Measurements from ENCODE around the gene FAM13B.

FAM13B gene

DNA sequence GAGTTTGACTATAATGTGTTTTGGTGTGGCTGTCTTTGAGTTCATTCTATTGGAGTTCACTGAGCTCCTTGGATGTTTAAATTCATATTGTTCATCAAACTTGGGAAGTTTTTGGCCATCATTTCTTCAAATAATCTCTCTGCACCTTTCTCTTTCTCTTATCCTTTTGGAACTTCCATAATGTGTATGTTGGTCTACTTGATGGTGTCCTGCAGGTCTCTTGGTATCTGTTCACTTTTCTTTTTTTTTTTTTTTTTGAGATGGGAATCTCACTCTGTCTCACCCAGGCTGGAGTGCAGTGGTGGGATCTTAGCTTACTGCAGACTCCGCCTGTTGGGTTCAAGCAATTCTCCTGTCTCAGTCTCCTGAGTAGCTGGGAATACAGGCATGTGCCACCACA, 116.0 kb downstream of the FAM13B start:
- H3K27ac ChIP-seq (ENCODE audit: insufficient read depth, low read length, poor library complexity, severe bottlenecking), result no peak overlapping the region
- no peaks in the 10 kb centered on the region for H3K4me1 ChIP-seq (ENCODE audit: control insufficient read depth, insufficient read depth, low read length, poor library complexity, severe bottlenecking)
- DNase-seq, result no peak
- H3K27me3 ChIP-seq (replicated peaks; ENCODE audit: control insufficient read depth, insufficient read depth, low read length, poor library complexity, severe bottlenecking), result no peaks in the 10 kb centered on the region
- H3K36me3 ChIP-seq (ENCODE audit: control insufficient read depth, insufficient read depth, low read length), result no peaks in the 10 kb centered on the region
- H3K4me3 ChIP-seq (ENCODE audit: insufficient read depth, low read depth, low read length, poor library complexity, severe bottlenecking), result no peak overlapping the region
- H3K9me3 ChIP-seq (ENCODE audit: control insufficient read depth, low read length), result peaks cover 9% of the 10 kb centered on the region

DNA sequence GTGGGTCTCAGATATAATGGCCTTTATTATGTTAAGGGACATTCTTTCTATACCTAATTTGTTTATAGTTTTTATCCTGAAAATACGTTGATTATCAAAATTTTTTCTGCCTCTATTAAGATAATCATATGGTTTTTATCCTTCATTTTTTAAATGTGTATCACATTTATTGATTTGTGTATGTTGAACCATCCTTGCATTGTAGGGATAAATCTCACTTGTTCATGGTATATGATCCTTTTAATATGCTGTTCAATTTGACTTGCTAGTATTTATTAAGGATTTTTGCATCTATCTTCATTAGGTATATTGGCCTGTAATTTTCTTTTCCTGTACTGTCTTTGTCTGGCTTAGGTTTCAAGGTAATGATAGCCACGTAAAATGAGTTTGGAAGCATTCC, 118.1 kb downstream of the FAM13B start:
- Histone ChIP-seq H3K27ac (ENCODE audit: insufficient read depth, low read length, poor library complexity, severe bottlenecking) (no peak overlapping the region), H3K36me3 (ENCODE audit: control insufficient read depth, insufficient read depth, low read length) (no peaks in the 10 kb centered on the region), H3K4me3 (ENCODE audit: insufficient read depth, low read depth, low read length, poor library complexity, severe bottlenecking) (no peak overlapping the region), H3K9me3 (ENCODE audit: control insufficient read depth, low read length) (peaks cover 9% of the 10 kb centered on the region), H3K27me3 (replicated peaks; ENCODE audit: control insufficient read depth, insufficient read depth, low read length, poor library complexity, severe bottlenecking) (no peaks in the 10 kb centered on the region), H3K4me1 (ENCODE audit: control insufficient read depth, insufficient read depth, low read length, poor library complexity, severe bottlenecking) (no peaks in the 10 kb centered on the region)
- DNase-seq, result no peak

DNA sequence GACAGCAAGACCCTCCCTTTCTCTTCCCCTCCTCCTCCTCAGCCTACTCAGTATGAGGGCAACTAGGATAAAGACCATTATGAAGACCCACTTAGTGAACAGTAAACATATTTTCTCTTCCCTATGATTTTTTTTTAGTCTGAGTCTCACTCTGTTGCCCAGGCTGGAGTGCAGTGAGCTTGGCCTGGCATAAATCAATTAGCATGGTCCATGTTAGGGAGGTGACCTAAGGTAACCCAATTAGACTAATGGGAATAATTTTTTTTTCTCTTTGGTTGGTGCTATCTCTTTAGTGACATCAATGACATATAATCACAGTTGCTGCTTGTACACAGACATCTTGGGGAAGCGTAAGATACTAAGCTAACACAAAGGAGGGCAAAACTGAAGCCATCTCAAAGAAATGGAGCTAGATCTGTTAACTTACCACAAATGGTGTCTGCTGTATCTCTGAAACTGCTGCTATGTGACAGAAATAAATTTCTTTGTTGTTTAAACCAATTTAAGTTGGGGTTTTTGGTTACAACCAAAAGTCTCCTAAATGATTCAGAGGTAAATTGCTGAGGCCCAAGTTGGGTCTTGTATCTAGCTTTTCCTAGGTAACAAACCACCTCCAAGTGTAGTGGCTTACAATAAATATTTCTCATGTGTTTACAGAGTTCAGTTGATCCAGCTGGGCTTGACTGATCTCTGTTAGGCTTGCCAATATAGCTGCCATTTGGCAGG, 130.3 kb downstream of the FAM13B start:
- Histone ChIP-seq H3K27ac (ENCODE audit: insufficient read depth, low read length, poor library complexity, severe bottlenecking) (no peak overlapping the region), H3K27me3 (replicated peaks; ENCODE audit: control insufficient read depth, insufficient read depth, low read length, poor library complexity, severe bottlenecking) (no peaks in the 10 kb centered on the region), H3K36me3 (ENCODE audit: control insufficient read depth, insufficient read depth, low read length) (no peaks in the 10 kb centered on the region), H3K4me1 (ENCODE audit: control insufficient read depth, insufficient read depth, low read length, poor library complexity, severe bottlenecking) (no peaks in the 10 kb centered on the region), H3K4me3 (ENCODE audit: insufficient read depth, low read depth, low read length, poor library complexity, severe bottlenecking) (no peak overlapping the region), H3K9me3 (ENCODE audit: control insufficient read depth, low read length) (no peaks in the 10 kb centered on the region)
- DNase-seq, result no peak

DNA sequence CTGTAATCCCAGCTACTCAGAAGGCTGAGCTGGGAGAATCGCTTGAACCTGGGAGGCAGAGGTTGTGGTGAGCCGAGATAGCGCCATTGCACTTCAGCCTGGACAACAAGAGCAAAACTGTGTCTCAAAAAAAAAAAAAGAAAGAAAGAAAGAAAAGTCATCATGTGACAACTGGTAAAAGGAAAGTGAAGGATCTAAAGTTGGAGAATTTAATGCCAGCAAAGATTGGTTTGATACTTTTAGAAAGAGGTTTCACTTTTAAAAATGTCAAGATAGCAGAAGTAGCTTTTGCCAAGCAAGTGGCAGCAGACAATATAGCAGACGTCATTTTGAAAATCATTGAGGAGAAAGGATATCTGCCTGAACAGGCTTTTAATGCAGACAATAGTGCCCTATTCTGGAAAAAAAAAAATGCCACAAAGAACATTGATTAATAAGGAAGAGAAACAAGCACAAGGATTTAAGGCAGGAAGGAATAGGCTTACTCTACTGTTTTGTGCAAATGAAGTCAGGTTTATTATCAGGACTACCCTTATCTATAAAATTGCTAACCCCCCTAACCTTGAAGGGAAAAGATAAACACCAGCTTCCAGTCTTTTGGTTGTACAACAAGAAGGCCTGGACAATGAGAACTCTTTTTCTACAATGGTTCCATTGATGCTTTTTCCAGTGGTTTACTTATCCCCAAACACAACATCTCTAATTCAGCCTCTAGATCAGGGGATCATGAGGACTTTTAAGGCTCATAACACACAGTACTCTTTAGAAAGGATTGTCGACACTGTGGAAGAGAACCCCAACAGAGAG, 131.7 kb downstream of the FAM13B start:
- Histone ChIP-seq H3K36me3 (ENCODE audit: control insufficient read depth, insufficient read depth, low read length) (no peaks in the 10 kb centered on the region), H3K4me3 (ENCODE audit: insufficient read depth, low read depth, low read length, poor library complexity, severe bottlenecking) (no peak overlapping the region), H3K9me3 (ENCODE audit: control insufficient read depth, low read length) (no peaks in the 10 kb centered on the region), H3K27ac (ENCODE audit: insufficient read depth, low read length, poor library complexity, severe bottlenecking) (no peak overlapping the region), H3K4me1 (ENCODE audit: control insufficient read depth, insufficient read depth, low read length, poor library complexity, severe bottlenecking) (no peaks in the 10 kb centered on the region), H3K27me3 (replicated peaks; ENCODE audit: control insufficient read depth, insufficient read depth, low read length, poor library complexity, severe bottlenecking) (no peaks in the 10 kb centered on the region)
- no peak for DNase-seq

DNA sequence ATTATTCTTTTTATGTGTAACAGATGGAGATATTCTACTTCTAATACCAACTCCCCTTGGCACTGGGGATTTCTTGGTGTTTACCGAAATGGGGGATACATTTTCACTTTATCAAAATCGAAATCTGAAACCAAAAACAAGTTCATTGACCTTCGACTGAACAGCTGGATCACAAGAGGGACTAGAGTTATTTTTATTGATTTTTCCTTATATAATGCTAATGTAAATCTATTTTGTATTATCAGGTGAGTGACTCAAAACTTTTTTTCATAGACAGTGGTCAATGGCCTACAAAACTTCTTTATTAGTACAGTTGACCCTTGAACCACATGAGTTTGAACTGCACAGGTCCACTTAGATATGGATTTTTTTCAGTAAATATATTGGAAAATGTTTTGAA, 133.4 kb downstream of the FAM13B start:
- Histone ChIP-seq H3K4me3 (ENCODE audit: insufficient read depth, low read depth, low read length, poor library complexity, severe bottlenecking) (no peak overlapping the region), H3K36me3 (ENCODE audit: control insufficient read depth, insufficient read depth, low read length) (no peaks in the 10 kb centered on the region), H3K4me1 (ENCODE audit: control insufficient read depth, insufficient read depth, low read length, poor library complexity, severe bottlenecking) (no peaks in the 10 kb centered on the region), H3K9me3 (ENCODE audit: control insufficient read depth, low read length) (no peaks in the 10 kb centered on the region), H3K27me3 (replicated peaks; ENCODE audit: control insufficient read depth, insufficient read depth, low read length, poor library complexity, severe bottlenecking) (no peaks in the 10 kb centered on the region), H3K27ac (ENCODE audit: insufficient read depth, low read length, poor library complexity, severe bottlenecking) (no peak overlapping the region)
- DNase-seq, result no peak

DNA sequence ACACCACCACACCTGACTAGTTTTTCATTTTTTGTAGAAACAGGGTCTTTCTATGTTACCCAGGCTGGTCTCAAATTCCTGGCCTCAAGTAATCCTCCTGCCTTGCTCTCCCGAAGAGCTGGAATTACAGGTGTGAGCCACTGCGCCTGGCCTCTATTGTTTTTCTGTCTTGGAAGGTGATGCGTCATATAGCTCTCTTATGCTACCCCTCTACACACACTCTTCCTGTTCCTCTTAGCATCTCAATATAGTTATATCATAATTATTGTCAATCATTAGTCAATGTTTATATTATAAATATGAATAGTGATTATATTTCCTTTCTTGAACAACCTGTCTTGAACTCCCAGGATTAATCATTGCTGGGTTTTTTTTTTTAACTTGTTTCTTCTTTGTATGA, 136.3 kb downstream of the FAM13B start:
- no peaks in the 10 kb centered on the region for H3K9me3 ChIP-seq (ENCODE audit: control insufficient read depth, low read length)
- no peak for DNase-seq
- H3K27ac ChIP-seq (ENCODE audit: insufficient read depth, low read length, poor library complexity, severe bottlenecking), result no peak overlapping the region
- no peak overlapping the region for H3K4me3 ChIP-seq (ENCODE audit: insufficient read depth, low read depth, low read length, poor library complexity, severe bottlenecking)
- H3K36me3 ChIP-seq (ENCODE audit: control insufficient read depth, insufficient read depth, low read length), result no peaks in the 10 kb centered on the region
- no peaks in the 10 kb centered on the region for H3K27me3 ChIP-seq (replicated peaks; ENCODE audit: control insufficient read depth, insufficient read depth, low read length, poor library complexity, severe bottlenecking)
- H3K4me1 ChIP-seq (ENCODE audit: control insufficient read depth, insufficient read depth, low read length, poor library complexity, severe bottlenecking), result no peaks in the 10 kb centered on the region

DNA sequence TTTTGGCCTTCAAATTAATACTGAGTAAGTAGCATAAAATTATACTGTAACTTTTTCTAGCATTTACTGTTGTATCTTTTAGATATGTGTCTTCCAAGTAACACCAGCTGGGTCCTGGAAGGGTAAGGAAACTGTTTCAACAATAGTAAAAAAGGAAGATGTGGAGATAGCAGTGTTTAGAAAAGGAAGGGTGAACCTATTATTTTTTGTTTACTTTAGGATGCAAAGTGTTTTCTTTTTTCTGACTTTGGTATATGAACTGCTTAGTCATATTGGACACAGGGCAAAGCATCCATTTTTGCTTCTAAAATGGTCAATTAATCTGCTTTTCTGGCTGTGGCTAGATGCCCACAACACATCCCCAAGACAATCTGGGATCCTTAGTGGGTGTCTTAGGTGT, 138.3 kb downstream of the FAM13B start:
- DNase-seq, result no peak
- Histone ChIP-seq H3K9me3 (ENCODE audit: control insufficient read depth, low read length) (no peaks in the 10 kb centered on the region), H3K27ac (ENCODE audit: insufficient read depth, low read length, poor library complexity, severe bottlenecking) (no peak overlapping the region), H3K27me3 (replicated peaks; ENCODE audit: control insufficient read depth, insufficient read depth, low read length, poor library complexity, severe bottlenecking) (no peaks in the 10 kb centered on the region), H3K4me3 (ENCODE audit: insufficient read depth, low read depth, low read length, poor library complexity, severe bottlenecking) (no peak overlapping the region), H3K36me3 (ENCODE audit: control insufficient read depth, insufficient read depth, low read length) (no peaks in the 10 kb centered on the region), H3K4me1 (ENCODE audit: control insufficient read depth, insufficient read depth, low read length, poor library complexity, severe bottlenecking) (no peaks in the 10 kb centered on the region)

DNA sequence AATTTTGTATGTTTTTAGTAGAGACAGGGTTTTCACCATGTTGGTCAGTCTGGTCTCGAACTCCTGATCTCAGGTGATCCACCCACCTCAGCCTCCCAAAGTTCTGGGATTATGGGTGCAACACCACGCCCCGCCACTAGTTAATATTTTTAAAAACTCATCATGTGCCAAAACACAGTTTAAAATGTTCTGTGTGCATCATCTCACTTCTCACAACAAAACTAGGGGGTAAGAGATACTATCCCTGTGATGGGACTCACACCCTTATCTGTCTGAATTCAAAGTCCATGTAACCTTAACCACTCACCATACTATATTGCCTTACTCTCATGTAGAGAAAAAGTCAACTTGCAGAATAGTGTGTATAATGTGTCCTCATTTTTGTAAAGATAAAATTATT, 141.0 kb downstream of the FAM13B start:
- Histone ChIP-seq H3K27ac (ENCODE audit: insufficient read depth, low read length, poor library complexity, severe bottlenecking) (no peak overlapping the region), H3K27me3 (replicated peaks; ENCODE audit: control insufficient read depth, insufficient read depth, low read length, poor library complexity, severe bottlenecking) (no peaks in the 10 kb centered on the region), H3K36me3 (ENCODE audit: control insufficient read depth, insufficient read depth, low read length) (no peaks in the 10 kb centered on the region), H3K4me3 (ENCODE audit: insufficient read depth, low read depth, low read length, poor library complexity, severe bottlenecking) (no peak overlapping the region), H3K4me1 (ENCODE audit: control insufficient read depth, insufficient read depth, low read length, poor library complexity, severe bottlenecking) (peaks cover 5% of the 10 kb centered on the region), H3K9me3 (ENCODE audit: control insufficient read depth, low read length) (no peaks in the 10 kb centered on the region)
- no peak for DNase-seq

DNA sequence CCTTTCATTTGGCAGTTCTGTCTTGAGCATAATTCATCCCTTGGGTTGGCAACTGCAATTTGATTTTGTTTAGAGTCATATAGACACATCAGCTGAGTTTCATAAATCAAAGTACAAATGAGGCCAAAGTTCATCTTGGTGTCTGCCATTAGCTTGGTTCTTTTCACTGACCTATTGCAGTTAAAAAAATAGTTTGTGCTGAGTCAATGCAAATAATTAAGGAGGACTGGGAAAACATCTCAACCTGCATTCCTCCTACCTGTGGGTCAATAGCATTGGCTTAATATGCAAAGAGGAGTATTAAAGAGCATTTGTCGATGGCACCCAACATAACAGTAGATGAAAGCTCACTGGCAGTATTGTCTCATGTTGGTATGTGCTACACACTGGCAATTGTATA, 142.0 kb downstream of the FAM13B start:
- no peaks in the 10 kb centered on the region for H3K27me3 ChIP-seq (replicated peaks; ENCODE audit: control insufficient read depth, insufficient read depth, low read length, poor library complexity, severe bottlenecking)
- H3K9me3 ChIP-seq (ENCODE audit: control insufficient read depth, low read length), result no peaks in the 10 kb centered on the region
- no peak for DNase-seq

More for the DNA sequence above, 142.0 kb downstream of the FAM13B start:
- Histone ChIP-seq H3K4me3 (ENCODE audit: insufficient read depth, low read depth, low read length, poor library complexity, severe bottlenecking) (no peak overlapping the region), H3K27ac (ENCODE audit: insufficient read depth, low read length, poor library complexity, severe bottlenecking) (no peak overlapping the region), H3K4me1 (ENCODE audit: control insufficient read depth, insufficient read depth, low read length, poor library complexity, severe bottlenecking) (peaks cover 5% of the 10 kb centered on the region), H3K36me3 (ENCODE audit: control insufficient read depth, insufficient read depth, low read length) (no peaks in the 10 kb centered on the region)

All from effector memory CD4-positive, alpha-beta T cell (primary cell).